GM18517 (cell line): ENCODE data around the gene MRPL49.

Experiments
- ATAC-seq: cut with Tn5 transposase; IDR thresholded peaks from one replicate; pipeline ENCODE4 v1.9.1; 2021; ENCODE audit warnings: mild to moderate bottlenecking, moderate library complexity; ENCODE audit not compliant: unreplicated experiment

MRPL49 gene

GRCh38 chr11:65102142-65103095 is 19.7 kb upstream of the MRPL49 start:
- ATAC-seq: no peak

GRCh38 chr11:65103476-65103875 is 18.6 kb upstream of the MRPL49 start:
- no peak for ATAC-seq

- no peak for ATAC-seq
Measured at GRCh38 chr11:65104628-65105027, 17.5 kb upstream of the MRPL49 start.

- ATAC-seq: no peak
Measured at GRCh38 chr11:65107078-65107477, 15.0 kb upstream of the MRPL49 start.

GRCh38 chr11:65107751-65108468 is 14.2 kb upstream of the MRPL49 start:
- no peak for ATAC-seq

GRCh38 chr11:65108469-65109123 is 13.5 kb upstream of the MRPL49 start:
- ATAC-seq: no peak

GRCh38 chr11:65109231-65110198 is 12.6 kb upstream of the MRPL49 start:
- ATAC-seq: no peak

- ATAC-seq: no peak
Measured at GRCh38 chr11:65110354-65110861, 11.7 kb upstream of the MRPL49 start.

GRCh38 chr11:65111159-65111743 is 10.9 kb upstream of the MRPL49 start:
- ATAC-seq: no peak

GRCh38 chr11:65111744-65112545 is 10.2 kb upstream of the MRPL49 start, which contains the start of gene TM7SF2:
TM7SF2 (plus strand) TSS chr11:65111872; CDS start chr11:65112016, 144 bp downstream.
- ATAC-seq: no peak

- ATAC-seq: no peak
Measured at GRCh38 chr11:65112546-65113360, 9.4 kb upstream of the MRPL49 start.

- no peak for ATAC-seq
Measured at GRCh38 chr11:65113361-65113756, 8.8 kb upstream of the MRPL49 start.

- no peak for ATAC-seq
Measured at GRCh38 chr11:65113839-65114238, 8.3 kb upstream of the MRPL49 start.

- no peak for ATAC-seq
Measured at GRCh38 chr11:65114538-65115171, 7.5 kb upstream of the MRPL49 start.

- ATAC-seq: no peak
Measured at GRCh38 chr11:65115361-65116082, 6.6 kb upstream of the MRPL49 start.

GRCh38 chr11:65116370-65117205 is 5.5 kb upstream of the MRPL49 start:
- no peak for ATAC-seq
